Subcutaneous adipose tissue (tissue), 4 donors: ENCODE measurements around the gene SPINK2. TPM values are rescaled to one million over a fixed set of nuclear protein-coding genes. Genes with fewer than 3 reads are reported as not detected.

Experiments
- CTCF ChIP-seq: fragments of 450-650 bp; IDR thresholded peaks from one replicate; pipeline ENCODE4 v1.5.1; 2016; ENCODE audit warnings: low read depth, mild to moderate bottlenecking, control low read depth, antibody characterized with exemption, moderate library complexity
- total RNA-seq, 4 donors: library from RNA; depleted of rRNA; stranded (reverse); fragments of >200 nt; gene quantifications; one replicate each; pipeline ENCODE4 v1.1.0, GENCODE V29; 2016

Gene SPINK2, protein sequence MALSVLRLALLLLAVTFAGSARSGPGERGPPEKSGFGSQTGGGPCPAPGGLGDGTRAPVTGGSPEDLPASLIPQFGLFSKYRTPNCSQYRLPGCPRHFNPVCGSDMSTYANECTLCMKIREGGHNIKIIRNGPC
- not detected for total RNA-seq

DNA sequence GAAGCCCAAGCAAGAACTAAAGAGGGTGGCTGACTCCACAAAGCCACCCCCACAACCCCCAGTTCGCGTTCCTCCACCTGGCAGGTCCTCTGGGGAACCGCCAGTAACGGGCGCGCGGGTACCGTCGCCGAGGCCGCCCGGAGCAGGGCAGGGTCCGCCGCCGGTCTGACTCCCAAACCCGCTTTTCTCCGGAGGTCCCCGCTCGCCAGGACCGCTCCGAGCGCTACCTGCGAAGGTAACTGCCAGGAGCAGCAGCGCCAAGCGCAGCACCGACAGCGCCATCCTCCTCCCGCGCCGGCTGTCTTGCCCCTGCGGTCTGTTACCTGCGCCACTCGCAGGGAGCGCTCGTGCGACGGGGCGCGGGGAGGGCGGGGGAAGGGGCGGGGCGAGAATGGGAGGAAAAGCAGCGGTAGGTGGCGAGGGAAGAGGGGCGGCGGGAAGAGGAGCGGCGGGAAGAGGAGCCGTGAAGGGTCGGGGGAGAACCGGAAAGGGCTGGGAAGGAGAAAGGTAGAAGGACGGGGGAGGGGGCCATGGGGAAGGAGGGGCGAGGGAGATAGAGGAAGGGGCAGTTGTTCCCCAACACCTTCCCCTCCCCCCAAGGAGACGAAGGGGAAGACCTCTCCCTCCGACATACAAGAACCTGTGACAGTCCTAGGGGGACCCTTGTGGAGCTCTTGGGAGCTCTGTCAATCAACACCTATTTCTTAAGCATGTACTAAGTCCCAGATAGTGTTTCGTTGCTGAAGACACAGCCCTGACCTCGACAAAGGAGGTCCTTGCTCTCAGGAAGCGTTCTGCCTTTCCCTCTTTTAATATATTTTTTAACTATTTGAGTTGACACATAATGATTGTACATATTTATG lies at the start of gene SPINK2:
Gene SPINK2, minus strand, starts transcription at position 321 of the 863 bp plus-strand sequence. Its CDS starts 39 bp downstream, at position 282.
- TF ChIP-seq CTCF: no peak

DNA sequence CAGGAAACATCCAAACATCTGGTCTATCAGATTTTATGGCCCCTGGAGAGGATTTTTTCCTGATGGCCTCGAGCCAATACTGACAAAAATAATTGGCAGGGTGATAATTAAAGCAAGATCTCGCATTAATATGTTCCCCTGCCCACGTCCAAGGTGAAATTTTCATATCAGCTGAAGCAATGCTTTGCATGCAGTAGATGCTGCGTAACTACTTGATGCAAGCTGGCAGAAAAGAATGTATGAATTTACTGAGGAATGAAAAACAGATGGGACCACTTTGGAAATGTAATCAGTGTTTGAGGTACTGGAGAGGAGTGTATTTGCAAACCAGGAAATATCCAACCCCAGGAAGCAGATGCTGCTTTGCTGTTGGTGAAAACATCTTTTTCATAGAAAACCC lies 49.4 kb upstream of the SPINK2 start:
- no peak for TF ChIP-seq CTCF

DNA sequence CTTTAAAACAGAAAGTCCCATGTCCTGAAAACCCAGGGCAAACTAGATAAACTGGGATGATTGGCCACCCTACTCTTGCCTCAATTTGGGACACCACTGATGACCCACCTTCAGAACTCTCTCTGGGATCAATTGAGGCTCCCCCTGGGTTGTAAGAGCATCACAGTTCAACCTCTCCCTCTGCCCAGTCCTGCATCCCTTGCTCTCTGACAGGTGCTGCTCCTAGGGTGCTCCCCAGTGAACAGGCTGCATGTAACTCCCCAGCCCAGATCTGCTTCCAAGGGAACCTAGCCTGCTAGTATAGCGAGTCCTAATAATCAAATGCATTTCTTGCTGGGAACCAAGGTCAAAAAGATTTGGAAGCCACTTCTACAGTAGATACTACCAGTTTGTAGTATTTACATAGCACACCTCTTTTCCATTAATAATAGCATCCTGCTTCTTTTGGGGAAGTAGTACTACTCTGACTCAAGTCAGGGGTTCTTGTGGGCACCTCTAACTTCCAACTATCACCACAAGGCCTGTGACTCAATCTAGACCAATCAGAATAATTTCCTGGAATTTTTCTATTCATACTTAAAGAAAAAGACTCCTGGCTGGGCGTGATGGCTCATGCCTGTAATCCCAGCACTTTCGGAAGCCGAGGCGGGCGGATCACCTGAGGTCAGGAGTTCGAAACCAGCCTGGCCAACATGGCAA lies 42.1 kb upstream of the SPINK2 start:
- TF ChIP-seq CTCF: no peak

- no peak for TF ChIP-seq CTCF
Measured at GRCh38 chr4:56861360-56861759, 39.9 kb upstream of the SPINK2 start.

GRCh38 chr4:56860781-56861180 lies 39.3 kb upstream of the SPINK2 start:
- no peak for TF ChIP-seq CTCF

- no peak for TF ChIP-seq CTCF
Measured at GRCh38 chr4:56859841-56860240, 38.3 kb upstream of the SPINK2 start.

DNA sequence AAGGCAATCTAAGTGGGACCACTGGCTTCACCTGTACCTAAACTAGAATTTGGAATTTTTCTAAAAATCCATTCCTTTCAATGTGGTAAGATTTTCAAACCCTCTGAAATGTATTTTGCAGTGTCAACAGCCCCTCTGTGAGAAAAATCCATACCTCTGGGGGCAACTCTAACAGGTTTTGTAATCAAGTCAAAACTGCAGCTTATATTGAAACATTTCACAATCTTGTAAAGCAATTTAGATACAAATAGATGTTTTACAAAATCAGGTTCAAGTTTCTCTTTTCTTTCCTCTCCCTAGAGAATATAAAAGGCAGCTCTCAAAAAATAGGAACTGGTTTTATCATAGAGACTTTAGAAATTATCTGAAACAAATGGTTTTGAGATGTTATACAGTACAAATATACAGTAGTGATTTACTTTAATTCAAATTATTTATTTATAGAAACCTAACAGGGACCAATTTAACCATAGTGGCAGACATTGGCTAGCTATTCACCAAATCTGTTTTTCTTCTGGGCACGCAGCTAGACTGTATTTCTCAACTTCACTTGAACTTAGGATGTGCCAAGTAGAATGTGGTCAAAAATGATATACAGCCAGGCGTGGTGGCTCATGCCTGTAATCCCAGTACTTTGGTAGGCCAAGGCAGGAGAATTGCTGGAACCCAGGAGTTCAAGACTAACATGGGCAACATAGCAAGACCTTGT lies 36.3 kb upstream of the SPINK2 start:
- no peak for TF ChIP-seq CTCF
